ENCODE data around the gene FNDC1. TPM values are rescaled to one million over a fixed set of nuclear protein-coding genes. Genes with fewer than 3 reads are reported as not detected.

Gene FNDC1
- total and polyA plus RNA-seq, 10 of the 15 experiments (the other 5 are each of a cell fraction or from before 2014, with no cell fraction given): not detected

- no peak overlapping the region for H3K9ac ChIP-seq (ENCODE audit: control insufficient read depth, insufficient read depth, low read length)
- intact Hi-C loops (cut with micrococcal nuclease; ENCODE audit: unreplicated experiment): no loop called here
- H3K4me1 ChIP-seq (ENCODE audit: control insufficient read depth, insufficient read depth, low read length): no peaks in the 10 kb centered on the region
- ChIA-PET CTCF (interaction anchor here (1.3 to 1.6 kb wide), 2 partner anchors 12 to 16 kb away, joined by 3 to 4 read pairs; no protein-coding TSS in a partner anchor), POLR2A (no interaction called here), RAD21 (ENCODE audit: unreplicated experiment) (no interaction called here), SMC1A (ENCODE audit: uncharacterized antibody, unreplicated experiment) (interaction anchor here (1.2 kb wide), 1 partner anchor 19 kb away, joined by 3 read pairs; no protein-coding TSS in a partner anchor)
- no peaks in the 10 kb centered on the region for H3K79me2 ChIP-seq (ENCODE audit: control insufficient read depth, insufficient read depth, low read length)
- H3K9me3 ChIP-seq (replicated peaks; ENCODE audit: control insufficient read depth, insufficient read depth, low read length): no peaks in the 10 kb centered on the region
- H3K4me2 ChIP-seq (ENCODE audit: control insufficient read depth, insufficient read depth): no peak overlapping the region
- H3K27me3 ChIP-seq (replicated peaks in 1 of 2; ENCODE audit: control insufficient read depth in 2 of 2, insufficient read depth in 2 of 2, low read length in 1 of 2): no peaks in the 10 kb centered on the region
- no peaks in the 10 kb centered on the region for H4K20me1 ChIP-seq (ENCODE audit: control insufficient read depth, insufficient read depth)
- no peak overlapping the region for H3K27ac ChIP-seq (ENCODE audit: control insufficient read depth, insufficient read depth)
- no peaks in the 10 kb centered on the region for H3K36me3 ChIP-seq (ENCODE audit: control insufficient read depth in 2 of 2, insufficient read depth in 2 of 2, low read length in 1 of 2)
- H3K4me3 ChIP-seq: no peak overlapping the region
- in situ Hi-C loops (cut with MboI): no loop called here
- 12% methylated on average over 3 of the region's 3 CpGs for WGBS (ENCODE audit: insufficient coverage, insufficient replicate concordance, low lambda C conversion rate, missing lambda C conversion rate)
- FAIRE-seq (no peak), DNase-seq (ENCODE audit: low read depth, low spot score) (no peak), ATAC-seq (no peak)
- no TSS peak for BruUV-seq (replicated peaks)
- TF ChIP-seq LARP7 (IDR thresholded peaks at IDR 0.05) (no peak), BACH1 (IDR thresholded peaks at IDR 0.05; ENCODE audit: borderline replicate concordance) (no peak), NFYA (IDR thresholded peaks at IDR 0.05; ENCODE audit: borderline replicate concordance, low read depth, low read length) (no peak), BCLAF1 (IDR thresholded peaks at IDR 0.05) (no peak), PAX8 (IDR thresholded peaks at IDR 0.05) (no peak)
- H2AFZ ChIP-seq (ENCODE audit: control insufficient read depth, low read depth, low read length): no peak overlapping the region
Observed at GRCh38 chr6:159259441-159260125, 90.4 kb downstream of the FNDC1 start.
